IMR-90 (cell line): ENCODE measurements around the gene CPNE9. TPM values are rescaled to one million over a fixed set of nuclear protein-coding genes. Genes with fewer than 3 reads are reported as not detected.

ENCODE experiments used
- ATAC-seq: fragments of 200-7000 bp; cut with Tn5 transposase; 2 replicates; pipeline ENCODE4 v1.9.1; 2020; ENCODE audit warnings: low read depth, mild to moderate bottlenecking, moderate library complexity
- BruUV-seq: library from RNA; stranded (reverse); fragments of 400-500 nt; replicated peaks from 2 replicates; lab custom pipeline; 2021; lab: Mats Ljungman, UMichigan
- CTCF ChIA-PET: fragments of 300-600 bp; formaldehyde crosslinking; extraction: SDS; loops from one replicate; lab custom pipeline; 2021; ENCODE audit warnings: antibody characterized with exemption; lab: Yijun Ruan, JAX
- POLR2A ChIA-PET: fragments of 300-600 bp; sonication (Branson Sonifier 250); formaldehyde crosslinking; loops from one replicate; lab custom pipeline; 2022; ENCODE audit warnings: antibody characterized with exemption; ENCODE audit not compliant: unreplicated experiment; lab: Charles Lee
- DNase-seq: peaks from one replicate; pipeline ENCODE4 v3.0.0; 2013
- H2AFZ ChIP-seq: replicated peaks from 2 replicates; pipeline ENCODE3; 2013; ENCODE audit warnings: low read length, mild to moderate bottlenecking; ENCODE audit not compliant: poor library complexity
- H2AK5ac ChIP-seq: 2 replicates; pipeline ENCODE4 v1.6.1; 2013; ENCODE audit warnings: low read depth, low read length, inconsistent platforms
- H2AK9ac ChIP-seq: replicated peaks from 2 replicates; pipeline ENCODE3; 2013; ENCODE audit warnings: mild to moderate bottlenecking, low read depth, low read length, moderate library complexity; ENCODE audit not compliant: poor library complexity
- H2BK120ac ChIP-seq: 2 replicates; pipeline ENCODE4 v1.6.1; 2013; ENCODE audit warnings: low read depth, low read length, inconsistent platforms
- H2BK15ac ChIP-seq: 3 replicates; pipeline ENCODE4 v1.6.1; 2013; ENCODE audit warnings: low read depth, low read length, inconsistent platforms
- H2BK20ac ChIP-seq: 2 replicates; pipeline ENCODE4 v1.6.1; 2013; ENCODE audit warnings: low read depth, mild to moderate bottlenecking, inconsistent platforms, low read length, moderate library complexity
- H2BK5ac ChIP-seq: 2 replicates; pipeline ENCODE4 v1.6.1; 2013; ENCODE audit warnings: mild to moderate bottlenecking, low read depth, low read length, inconsistent platforms; ENCODE audit not compliant: poor library complexity, severe bottlenecking
- H3K14ac ChIP-seq: replicated peaks from 2 replicates; pipeline ENCODE4 v1.6.1; 2013; ENCODE audit warnings: low read depth, low read length, inconsistent platforms
- H3K18ac ChIP-seq: 2 replicates; pipeline ENCODE4 v1.6.1; 2013; ENCODE audit warnings: low read depth, low read length, control low read depth
- H3K23ac ChIP-seq: 2 replicates; pipeline ENCODE4 v1.6.1; 2013; ENCODE audit warnings: low read depth, low read length, inconsistent platforms
- H3K27ac ChIP-seq: 2 replicates; pipeline ENCODE4 v1.5.1; 2013; ENCODE audit warnings: mild to moderate bottlenecking, control low read depth, low read length; ENCODE audit not compliant: insufficient read depth
- H3K27me3 ChIP-seq: 2 replicates; pipeline ENCODE4 v1.6.1; 2013; ENCODE audit warnings: low read length; ENCODE audit not compliant: control insufficient read depth, insufficient read depth
- H3K36me3 ChIP-seq: 2 replicates; pipeline ENCODE4 v1.6.1; 2013; ENCODE audit warnings: low read length, mixed read lengths; ENCODE audit not compliant: control insufficient read depth, insufficient read depth
- H3K4ac ChIP-seq: 2 replicates; pipeline ENCODE4 v1.6.1; 2013; ENCODE audit warnings: low read depth, low read length, inconsistent platforms
- H3K4me1 ChIP-seq: 2 replicates; pipeline ENCODE4 v1.6.1; 2013; ENCODE audit warnings: low read length, mixed read lengths; ENCODE audit not compliant: control insufficient read depth, insufficient read depth
- H3K4me2 ChIP-seq: 2 replicates; pipeline ENCODE4 v1.6.1; 2013; ENCODE audit warnings: low read depth, mild to moderate bottlenecking, control low read depth, low read length, moderate library complexity
- H3K4me3 ChIP-seq: 2 replicates; pipeline ENCODE4 v1.5.1; 2013; ENCODE audit warnings: low read depth, mild to moderate bottlenecking, control low read depth, low read length, moderate library complexity; ENCODE audit not compliant: insufficient read depth
- H3K56ac ChIP-seq: 2 replicates; pipeline ENCODE4 v1.6.1; 2013; ENCODE audit warnings: low read length, inconsistent platforms; ENCODE audit not compliant: insufficient read depth; ENCODE audit errors: extremely low read depth
- H3K79me1 ChIP-seq, 2 experiments: 2 replicates each; pipeline ENCODE4 v1.6.1; 2013; ENCODE audit warnings: low read length in 2 of 2, inconsistent platforms in 1 of 2, low read depth in 1 of 2
- H3K9ac ChIP-seq: 2 replicates; pipeline ENCODE4 v1.6.1; 2013; ENCODE audit warnings: low read depth, low read length, control low read depth
- H3K9me1 ChIP-seq: 2 replicates; pipeline ENCODE4 v1.6.1; 2013; ENCODE audit warnings: low read length, inconsistent platforms; ENCODE audit not compliant: insufficient read depth
- H3K9me3 ChIP-seq: 2 replicates; pipeline ENCODE4 v1.6.1; 2013; ENCODE audit warnings: low read length; ENCODE audit not compliant: control insufficient read depth, insufficient read depth
- H4K20me1 ChIP-seq: 2 replicates; pipeline ENCODE4 v1.6.1; 2013; ENCODE audit warnings: low read length, inconsistent platforms; ENCODE audit not compliant: insufficient read depth
- H4K5ac ChIP-seq: 2 replicates; pipeline ENCODE4 v1.6.1; 2013; ENCODE audit warnings: mild to moderate bottlenecking, low read depth, low read length, control low read depth
- H4K8ac ChIP-seq, 2 experiments: 2 replicates each; pipeline ENCODE4 v1.6.1; 2013; ENCODE audit warnings: low read depth in 2 of 2, low read length in 2 of 2, control low read depth in 1 of 2, inconsistent platforms in 1 of 2
- H4K91ac ChIP-seq: 2 replicates; pipeline ENCODE4 v1.6.1; 2013; ENCODE audit warnings: low read depth, low read length, inconsistent platforms; ENCODE audit not compliant: insufficient read depth
- BHLHE40 ChIP-seq: fragments of 150-350 bp; IDR thresholded peaks from 2 replicates; pipeline ENCODE4 v1.6.1; 2016; ENCODE audit warnings: mild to moderate bottlenecking, low read depth, low read length
- CEBPB ChIP-seq: IDR thresholded peaks from 2 replicates; pipeline ENCODE4 v1.6.1; 2012; ENCODE audit warnings: low read depth, low read length, improper control_type of control experiment
- CHD1 ChIP-seq: IDR thresholded peaks from 2 replicates; pipeline ENCODE4 v1.6.1; 2012; ENCODE audit warnings: low read depth, low read length, improper control_type of control experiment
- MAFK ChIP-seq: IDR thresholded peaks from 2 replicates; pipeline ENCODE4 v1.6.1; 2012; ENCODE audit warnings: low read depth, low read length, improper control_type of control experiment
- MXI1 ChIP-seq: IDR thresholded peaks from 2 replicates; pipeline ENCODE4 v1.6.1; 2012; ENCODE audit warnings: low read depth, mild to moderate bottlenecking, low read length, moderate library complexity, borderline replicate concordance
- POLR2A ChIP-seq: IDR thresholded peaks from 2 replicates; pipeline ENCODE4 v1.6.1; 2012; ENCODE audit warnings: mild to moderate bottlenecking, low read depth, low read length
- RAD21 ChIP-seq: IDR thresholded peaks from 2 replicates; pipeline ENCODE4 v1.6.1; 2012; ENCODE audit warnings: low read length, improper control_type of control experiment
- RCOR1 ChIP-seq: IDR thresholded peaks from 2 replicates; pipeline ENCODE4 v1.6.1; 2012; ENCODE audit warnings: mild to moderate bottlenecking, low read length, improper control_type of control experiment; ENCODE audit not compliant: insufficient replicate concordance
- WGBS, 2 experiments: methylation state at CpG; one replicate each; pipeline versions ENCODE4 v1.1.5 to v1.1.7; 2013; ENCODE audit warnings: missing lambda C conversion rate in 2 of 2; ENCODE audit not compliant: insufficient read length in 1 of 2; ENCODE audit errors: extremely low coverage in 2 of 2; 5-methylcytosine and 5-hydroxymethylcytosine counted together
- dilution Hi-C: fragments of 300-500 bp; cut with HindIII; formaldehyde crosslinking; loops from one replicate; pipeline ENCODE4 v1.14.3; 2018; ENCODE audit warnings: low sequenced_read_pairs; ENCODE audit not compliant: unreplicated experiment
- in situ Hi-C: fragments of 300-500 bp; cut with MboI; formaldehyde crosslinking; loops from 3 replicates; pipeline ENCODE4 v1.14.3; 2019; ENCODE audit warnings: low sequenced_read_pairs, inconsistent platforms, mixed read lengths
- intact Hi-C: fragments of 100-400 bp; cut with micrococcal nuclease; formaldehyde crosslinking; loops from 2 replicates; pipeline ENCODE4 v1.10.0; 2022
- polyA plus RNA-seq, 3 experiments: library from polyadenylated mRNA; depleted of rRNA; stranded (reverse); fragments of >200 nt; gene quantifications; 2 replicates each; pipeline ENCODE4 v1.2.3, GENCODE V29; 2012; ENCODE audit warnings: low replicate concordance in 1 of 3
- total RNA-seq: library from RNA; depleted of rRNA; stranded (reverse); fragments of >200 nt; gene quantifications from 2 replicates; pipeline ENCODE4 v1.2.3, GENCODE V29; 2012
- TF ChIP-seq, protein P1 (sequence below): fragments of 150-350 bp; IDR thresholded peaks from 2 replicates; pipeline ENCODE4 v1.6.1; 2016; ENCODE audit warnings: low read depth, mild to moderate bottlenecking, low read length, moderate library complexity, borderline replicate concordance

The CPNE9 gene
- total and polyA plus RNA-seq, 2 of the 4 experiments (the other 2 are of a cell fraction): not detected

DNA sequence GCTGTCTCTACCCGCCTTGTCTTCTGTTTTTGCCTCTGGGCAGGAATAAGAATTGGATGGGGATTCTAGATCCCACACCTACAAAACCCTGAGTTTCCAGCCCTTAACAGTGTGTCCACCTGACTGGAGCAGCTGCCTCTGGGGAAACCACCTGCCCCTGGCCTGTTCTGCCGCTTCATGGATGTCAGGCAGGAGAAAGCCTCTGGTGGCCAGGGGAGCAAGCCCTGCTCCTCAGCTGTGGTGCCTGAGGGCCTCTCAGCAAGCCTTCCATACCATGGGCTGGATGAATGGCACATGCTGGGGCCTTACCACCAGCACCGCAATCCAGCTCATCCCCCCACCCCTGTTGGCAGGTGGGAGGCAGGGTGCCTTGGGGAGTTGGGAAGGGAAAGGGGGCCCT is 5.3 kb upstream of the CPNE9 start:
- H3K4me2 ChIP-seq: no peak overlapping the region
- H3K9me3 ChIP-seq: no peaks in the 10 kb centered on the region
- no peak overlapping the region for H3K23ac ChIP-seq
- no peak overlapping the region for H3K14ac ChIP-seq
- H3K56ac ChIP-seq: no peak overlapping the region
- no peaks in the 10 kb centered on the region; the same call in 1 of the 2 replicates for H3K9me1 ChIP-seq
- ChIA-PET POLR2A (no interaction called here), CTCF (no interaction called here)
- WGBS, 2 experiments: 100% methylated on average over 1 of the region's 3 CpGs; no CpG with 5 or more reads in 1 of the 2 experiments
- no peak overlapping the region for H2BK120ac ChIP-seq
- no peak overlapping the region for H3K27ac ChIP-seq
- dilution Hi-C loops: no loop called here
- no peak overlapping the region for H2AK9ac ChIP-seq
- H2AFZ ChIP-seq: no peak overlapping the region
- no peaks in the 10 kb centered on the region for H4K20me1 ChIP-seq
- H4K91ac ChIP-seq: no peak overlapping the region
- no peak overlapping the region for H3K4me3 ChIP-seq
- intact Hi-C loops: no loop called here
- no peak overlapping the region for H4K5ac ChIP-seq
- H3K36me3 ChIP-seq: peaks cover 43% of the 10 kb centered on the region
- ATAC-seq: no peak
- H3K27me3 ChIP-seq: no peaks in the 10 kb centered on the region
- DNase-seq: no peak
- no peak overlapping the region for H2AK5ac ChIP-seq
- no peaks in the 10 kb centered on the region for H3K79me1 ChIP-seq
- H3K9ac ChIP-seq: no peak overlapping the region
- no peaks in the 10 kb centered on the region for H3K4me1 ChIP-seq
- H2BK20ac ChIP-seq: no peak overlapping the region
- no peak overlapping the region for H3K18ac ChIP-seq
- no TSS peak for BruUV-seq
- TF ChIP-seq, protein P1, sequence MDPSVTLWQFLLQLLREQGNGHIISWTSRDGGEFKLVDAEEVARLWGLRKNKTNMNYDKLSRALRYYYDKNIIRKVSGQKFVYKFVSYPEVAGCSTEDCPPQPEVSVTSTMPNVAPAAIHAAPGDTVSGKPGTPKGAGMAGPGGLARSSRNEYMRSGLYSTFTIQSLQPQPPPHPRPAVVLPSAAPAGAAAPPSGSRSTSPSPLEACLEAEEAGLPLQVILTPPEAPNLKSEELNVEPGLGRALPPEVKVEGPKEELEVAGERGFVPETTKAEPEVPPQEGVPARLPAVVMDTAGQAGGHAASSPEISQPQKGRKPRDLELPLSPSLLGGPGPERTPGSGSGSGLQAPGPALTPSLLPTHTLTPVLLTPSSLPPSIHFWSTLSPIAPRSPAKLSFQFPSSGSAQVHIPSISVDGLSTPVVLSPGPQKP: no peak
- no peak for TF ChIP-seq POLR2A
- no peak for TF ChIP-seq CEBPB
- TF ChIP-seq RCOR1: no peak
- TF ChIP-seq BHLHE40: no peak
- no peak for TF ChIP-seq CHD1
- no peak for TF ChIP-seq MAFK
- no peak for TF ChIP-seq RAD21
- no peak for TF ChIP-seq MXI1
- no peak overlapping the region for H2BK5ac ChIP-seq
- H4K8ac ChIP-seq: no peak overlapping the region
- no peak overlapping the region for H2BK15ac ChIP-seq
- in situ Hi-C loops: no loop called here
- no peak overlapping the region for H3K4ac ChIP-seq
